ENCODE data around the gene WNT7B.

WNT7B gene

GRCh38 chr22:45876136-45877035, 100.6 kb downstream of the WNT7B start:
- no peak overlapping the region for H3K4me2 ChIP-seq (ENCODE audit: insufficient read depth, low read length, poor library complexity, severe bottlenecking)
- no peak for DNase-seq (ENCODE audit: low spot score)
- H3K9ac ChIP-seq (ENCODE audit: low read depth, low read length, poor library complexity): no peak overlapping the region
- H2BK12ac ChIP-seq (ENCODE audit: low read length): peak overlapping the region; percentile 58
- peaks cover 1 to 12% of the 10 kb centered on the region in 2 donors for H3K9me3 ChIP-seq (replicated peaks in 1 of 2; ENCODE audit: control insufficient read depth in 2 of 2, insufficient read depth in 1 of 2, low read depth in 1 of 2, low read length in 2 of 2)
- no peak overlapping the region for H4K8ac ChIP-seq (ENCODE audit: low read depth, low read length)
- H4K91ac ChIP-seq (ENCODE audit: low read depth, low read length, poor library complexity): no peak overlapping the region
- WGBS, 2 donors (ENCODE audit: extremely low coverage in 2 of 2, insufficient read length in 2 of 2, insufficient replicate concordance in 1 of 2): no CpG with 5 or more reads among the region's 26 CpGs
- H3K36me3 ChIP-seq (replicated peaks in 1 of 2; ENCODE audit: control insufficient read depth in 2 of 2, insufficient read depth in 2 of 2, low read length in 2 of 2): no peaks in the 10 kb centered on the region
- no peak overlapping the region for H3K4ac ChIP-seq (ENCODE audit: low read length)
- H3K14ac ChIP-seq (ENCODE audit: low read length): peak overlapping the region; percentile 82
- peak overlapping the region; percentile 95 for H2AK5ac ChIP-seq (ENCODE audit: low read depth, low read length)
- no peak overlapping the region for H3K27ac ChIP-seq (replicated peaks; ENCODE audit: low read length)
- no peak overlapping the region for H3K23ac ChIP-seq (ENCODE audit: low read depth, low read length, poor library complexity)
- H2BK120ac ChIP-seq (ENCODE audit: low read depth, low read length): no peak overlapping the region
- no peak overlapping the region for H3K4me3 ChIP-seq (ENCODE audit: low read length in 2 of 2)
- H3K79me1 ChIP-seq (ENCODE audit: low read depth, low read length): peaks cover 4% of the 10 kb centered on the region
- peaks cover 36 to 44% of the 10 kb centered on the region in 2 donors for H3K4me1 ChIP-seq (ENCODE audit: control insufficient read depth in 2 of 2, insufficient read depth in 1 of 2, low read depth in 1 of 2, low read length in 2 of 2)
- peaks cover 0 to 31% (median 3%) of the 10 kb centered on the region in 3 experiments for H3K27me3 ChIP-seq (ENCODE audit: control insufficient read depth in 3 of 3, insufficient read depth in 3 of 3, low read depth in 1 of 3, low read length in 3 of 3)
- no peak overlapping the region for H2AFZ ChIP-seq (ENCODE audit: low read length)
- H2BK15ac ChIP-seq (ENCODE audit: low read length): peak overlapping the region; percentile 95
- H2BK5ac ChIP-seq (ENCODE audit: low read length): no peak overlapping the region
- peak overlapping the region; percentile 59 for H3K18ac ChIP-seq (ENCODE audit: low read length)

GRCh38 chr22:45872659-45873263, 104.2 kb downstream of the WNT7B start:
- H3K14ac ChIP-seq (ENCODE audit: low read length): no peak overlapping the region
- peaks cover 0 to 31% (median 2%) of the 10 kb centered on the region in 3 experiments for H3K27me3 ChIP-seq (ENCODE audit: control insufficient read depth in 3 of 3, insufficient read depth in 3 of 3, low read depth in 1 of 3, low read length in 3 of 3)
- H4K91ac ChIP-seq (ENCODE audit: low read depth, low read length, poor library complexity): no peak overlapping the region

GRCh38 chr22:45871721-45872120, 105.2 kb downstream of the WNT7B start:
- Histone ChIP-seq H3K4me3 (ENCODE audit: low read length in 2 of 2) (no peak overlapping the region), H3K4ac (ENCODE audit: low read length) (no peak overlapping the region), H4K8ac (ENCODE audit: low read depth, low read length) (no peak overlapping the region), H3K9ac (ENCODE audit: low read depth, low read length, poor library complexity) (no peak overlapping the region), H2AK5ac (ENCODE audit: low read depth, low read length) (no peak overlapping the region), H3K36me3 (replicated peaks in 1 of 2; ENCODE audit: control insufficient read depth in 2 of 2, insufficient read depth in 2 of 2, low read length in 2 of 2) (no peaks in the 10 kb centered on the region), H4K91ac (ENCODE audit: low read depth, low read length, poor library complexity) (no peak overlapping the region), H2AFZ (ENCODE audit: low read length) (no peak overlapping the region), H2BK5ac (ENCODE audit: low read length) (no peak overlapping the region), H3K18ac (ENCODE audit: low read length) (no peak overlapping the region), H2BK120ac (ENCODE audit: low read depth, low read length) (no peak overlapping the region), H3K79me1 (ENCODE audit: low read depth, low read length) (peaks cover 1% of the 10 kb centered on the region), H3K14ac (ENCODE audit: low read length) (no peak overlapping the region), H3K27ac (replicated peaks; ENCODE audit: low read length) (no peak overlapping the region), H3K9me3 (replicated peaks in 1 of 2; ENCODE audit: control insufficient read depth in 2 of 2, insufficient read depth in 1 of 2, low read depth in 1 of 2, low read length in 2 of 2) (peaks cover 3 to 12% of the 10 kb centered on the region in 2 donors), H2BK12ac (ENCODE audit: low read length) (no peak overlapping the region), H3K4me2 (ENCODE audit: insufficient read depth, low read length, poor library complexity, severe bottlenecking) (no peak overlapping the region), H2BK15ac (ENCODE audit: low read length) (no peak overlapping the region), H3K27me3 (ENCODE audit: control insufficient read depth in 3 of 3, insufficient read depth in 3 of 3, low read depth in 1 of 3, low read length in 3 of 3) (peaks cover 0 to 36% (median 2%) of the 10 kb centered on the region in 3 experiments), H3K4me1 (ENCODE audit: control insufficient read depth in 2 of 2, insufficient read depth in 1 of 2, low read depth in 1 of 2, low read length in 2 of 2) (peaks cover 0 to 22% of the 10 kb centered on the region in 2 donors), H3K23ac (ENCODE audit: low read depth, low read length, poor library complexity) (no peak overlapping the region)
- DNase-seq (ENCODE audit: low spot score): no peak
- WGBS, 2 donors (ENCODE audit: extremely low coverage in 2 of 2, insufficient read length in 2 of 2, insufficient replicate concordance in 1 of 2): no CpG with 5 or more reads among the region's 6 CpGs

More at GRCh38 chr22:45872659-45873263, 104.2 kb downstream of the WNT7B start:
- DNase-seq (ENCODE audit: low spot score): no peak
- H3K79me1 ChIP-seq (ENCODE audit: low read depth, low read length): peaks cover 1% of the 10 kb centered on the region
- no peak overlapping the region for H2BK15ac ChIP-seq (ENCODE audit: low read length)
- no peak overlapping the region for H3K18ac ChIP-seq (ENCODE audit: low read length)
- no peak overlapping the region for H3K23ac ChIP-seq (ENCODE audit: low read depth, low read length, poor library complexity)
- H3K4me3 ChIP-seq (ENCODE audit: low read length in 2 of 2): no peak overlapping the region
- H3K27ac ChIP-seq (replicated peaks; ENCODE audit: low read length): no peak overlapping the region
- no peak overlapping the region for H3K4ac ChIP-seq (ENCODE audit: low read length)
- H4K8ac ChIP-seq (ENCODE audit: low read depth, low read length): no peak overlapping the region
- peaks cover 3 to 26% of the 10 kb centered on the region in 2 donors for H3K4me1 ChIP-seq (ENCODE audit: control insufficient read depth in 2 of 2, insufficient read depth in 1 of 2, low read depth in 1 of 2, low read length in 2 of 2)
- H2BK12ac ChIP-seq (ENCODE audit: low read length): no peak overlapping the region
- no CpG with 5 or more reads among the region's 3 CpGs for WGBS, 2 donors (ENCODE audit: extremely low coverage in 2 of 2, insufficient read length in 2 of 2, insufficient replicate concordance in 1 of 2)
- peaks cover 3 to 12% of the 10 kb centered on the region in 2 donors for H3K9me3 ChIP-seq (replicated peaks in 1 of 2; ENCODE audit: control insufficient read depth in 2 of 2, insufficient read depth in 1 of 2, low read depth in 1 of 2, low read length in 2 of 2)
- no peak overlapping the region for H2BK120ac ChIP-seq (ENCODE audit: low read depth, low read length)
- H3K4me2 ChIP-seq (ENCODE audit: insufficient read depth, low read length, poor library complexity, severe bottlenecking): no peak overlapping the region
- H2AK5ac ChIP-seq (ENCODE audit: low read depth, low read length): no peak overlapping the region
- no peak overlapping the region for H2BK5ac ChIP-seq (ENCODE audit: low read length)
- no peak overlapping the region for H2AFZ ChIP-seq (ENCODE audit: low read length)
- H3K9ac ChIP-seq (ENCODE audit: low read depth, low read length, poor library complexity): no peak overlapping the region
- H3K36me3 ChIP-seq (replicated peaks in 1 of 2; ENCODE audit: control insufficient read depth in 2 of 2, insufficient read depth in 2 of 2, low read length in 2 of 2): no peaks in the 10 kb centered on the region

All from neuronal stem cell (in vitro differentiated cells).